H1 (cell line): ENCODE measurements around the gene SUSD6. TPM values are rescaled to one million over a fixed set of nuclear protein-coding genes. Genes with fewer than 3 reads are reported as not detected.

Experiments
- CTCF ChIA-PET: fragments of 300-600 bp; sonication (Branson Sonifier 250); formaldehyde crosslinking; loops from one replicate; lab custom pipeline; 2021; ENCODE audit not compliant: partially characterized antibody; lab: Charles Lee
- POLR2A ChIA-PET: fragments of 300-600 bp; sonication (Branson Sonifier 250); formaldehyde crosslinking; loops from one replicate; lab custom pipeline; 2021; ENCODE audit warnings: inconsistent platforms; ENCODE audit not compliant: partially characterized antibody; lab: Charles Lee
- DNase-seq, 2 experiments: peaks; one replicate each; pipeline versions ENCODE4 v3.0.0 to v3.0.0-alpha.2; 2010 to 2022; ENCODE audit warnings: low spot score in 2 of 2, low read depth in 1 of 2, mixed read lengths in 1 of 2
- FAIRE-seq: peaks from 2 replicates; lab custom pipeline; 2011; peaks lifted over from hg19 to GRCh38; lab: Jason Lieb, UNC
- H2AFZ ChIP-seq: 2 replicates; pipeline ENCODE4 v1.8.1; 2012; ENCODE audit warnings: low read length, inconsistent platforms
- H2AK5ac ChIP-seq: 2 replicates; pipeline ENCODE4 v1.6.1; 2013; ENCODE audit warnings: low read depth, low read length
- H2BK120ac ChIP-seq: replicated peaks from 2 replicates; pipeline ENCODE3; 2013; ENCODE audit warnings: low read depth, low read length, inconsistent platforms
- H2BK12ac ChIP-seq: 2 replicates; pipeline ENCODE4 v1.6.1; 2013; ENCODE audit warnings: low read depth, low read length
- H2BK15ac ChIP-seq: 2 replicates; pipeline ENCODE4 v1.6.1; 2013; ENCODE audit warnings: low read length
- H2BK20ac ChIP-seq: 2 replicates; pipeline ENCODE4 v1.6.1; 2013; ENCODE audit warnings: low read length
- H2BK5ac ChIP-seq: 2 replicates; pipeline ENCODE4 v1.6.1; 2013; ENCODE audit warnings: low read depth, low read length
- H3K14ac ChIP-seq: 2 replicates; pipeline ENCODE4 v1.6.1; 2013; ENCODE audit warnings: inconsistent platforms; ENCODE audit not compliant: insufficient read length
- H3K18ac ChIP-seq: 2 replicates; pipeline ENCODE4 v1.6.1; 2013; ENCODE audit warnings: low read length; ENCODE audit errors: extremely low read depth
- H3K23ac ChIP-seq: 2 replicates; pipeline ENCODE4 v1.6.1; 2013; ENCODE audit warnings: inconsistent platforms; ENCODE audit not compliant: insufficient read length
- H3K23me2 ChIP-seq: 2 replicates; pipeline ENCODE4 v1.6.1; 2013; ENCODE audit warnings: low read depth, low read length
- H3K27ac ChIP-seq: 2 replicates; pipeline ENCODE4 v1.6.1; 2011; ENCODE audit warnings: low read depth, low read length, inconsistent platforms
- H3K27me3 ChIP-seq, 4 experiments: replicated peaks in 1 of 4; 1 replicate in 1 of 4; 2 replicates in 3 of 4; pipeline versions ENCODE4 v1.6.1 to v1.8.1; 2011 to 2013; ENCODE audit warnings: low read length in 3 of 4, mild to moderate bottlenecking in 3 of 4, inconsistent platforms in 2 of 4, mixed read lengths in 2 of 4, moderate library complexity in 1 of 4; ENCODE audit not compliant: control insufficient read depth in 3 of 4, insufficient read depth in 3 of 4; ENCODE audit errors: extremely low read depth in 1 of 4
- H3K36me3 ChIP-seq, 4 experiments: 2 replicates each; pipeline versions ENCODE4 v1.6.1 to v1.8.1; 2011 to 2013; ENCODE audit warnings: mild to moderate bottlenecking in 4 of 4, low read length in 3 of 4, moderate library complexity in 2 of 4, control low read depth in 1 of 4, inconsistent platforms in 1 of 4; ENCODE audit not compliant: insufficient read depth in 4 of 4, control insufficient read depth in 2 of 4
- H3K4ac ChIP-seq: replicated peaks from 2 replicates; pipeline ENCODE3; 2013; ENCODE audit warnings: low read length, low read depth, mixed read lengths, inconsistent platforms; ENCODE audit not compliant: insufficient read length
- H3K4me1 ChIP-seq, 4 experiments: replicated peaks in 1 of 4; 1 replicate in 1 of 4; 2 replicates in 3 of 4; pipeline versions ENCODE4 v1.6.1 to v1.8.1; 2011 to 2013; ENCODE audit warnings: low read length in 3 of 4, inconsistent platforms in 2 of 4, mixed read lengths in 1 of 4; ENCODE audit not compliant: insufficient read depth in 4 of 4, control insufficient read depth in 3 of 4
- H3K4me2 ChIP-seq, 2 experiments: 2 replicates each; pipeline versions ENCODE4 v1.6.1 to v1.8.1; 2011 to 2013; ENCODE audit warnings: low read depth in 2 of 2, low read length in 2 of 2, control low read depth in 1 of 2, inconsistent platforms in 1 of 2, mild to moderate bottlenecking in 1 of 2; ENCODE audit not compliant: insufficient read depth in 1 of 2
- H3K4me3 ChIP-seq, 4 experiments: fragments of 200-600, 300-600 bp in 1 of 4; sonication (generic), shearing (Covaris generic), sonication (Bioruptor Twin) in 1 of 4; 2 replicates each; pipeline versions ENCODE4 v1.5.1 to v1.8.1; 2011 to 2016; ENCODE audit warnings: low read length in 4 of 4, low read depth in 3 of 4, control low read depth in 2 of 4, inconsistent platforms in 2 of 4, mild to moderate bottlenecking in 2 of 4, mixed read lengths in 1 of 4, moderate library complexity in 1 of 4; ENCODE audit not compliant: insufficient read depth in 2 of 4; ENCODE audit errors: extremely low read depth in 1 of 4
- H3K56ac ChIP-seq: replicated peaks from 2 replicates; pipeline ENCODE3; 2013; ENCODE audit warnings: low read depth, mild to moderate bottlenecking, mixed read lengths, low read length, inconsistent platforms; ENCODE audit not compliant: insufficient read length
- H3K79me1 ChIP-seq: 2 replicates; pipeline ENCODE4 v1.6.1; 2013; ENCODE audit warnings: low read depth, low read length, control low read depth
- H3K79me2 ChIP-seq, 2 experiments: 2 replicates each; pipeline versions ENCODE4 v1.6.1 to v1.8.1; 2012 to 2013; ENCODE audit warnings: low read length in 2 of 2, mild to moderate bottlenecking in 2 of 2, inconsistent platforms in 1 of 2; ENCODE audit not compliant: insufficient read depth in 2 of 2, control insufficient read depth in 1 of 2
- H3K9ac ChIP-seq, 4 experiments: replicated peaks in 1 of 4; 1 replicate in 1 of 4; 2 replicates in 3 of 4; pipeline versions ENCODE4 v1.6.1 to v1.8.1; 2011 to 2013; ENCODE audit warnings: low read depth in 3 of 4, low read length in 3 of 4, control low read depth in 2 of 4, mild to moderate bottlenecking in 2 of 4, moderate library complexity in 2 of 4, inconsistent platforms in 1 of 4; ENCODE audit errors: extremely low read depth in 1 of 4
- H3K9me3 ChIP-seq, 2 experiments: 2 replicates each; pipeline versions ENCODE4 v1.6.1 to v1.8.1; 2012 to 2013; ENCODE audit warnings: mild to moderate bottlenecking in 2 of 2, moderate library complexity in 2 of 2, control low read depth in 1 of 2, inconsistent platforms in 1 of 2, low read depth in 1 of 2, low read length in 1 of 2, mixed read lengths in 1 of 2; ENCODE audit not compliant: insufficient read depth in 2 of 2
- H4K20me1 ChIP-seq, 2 experiments: replicated peaks in 1 of 2; 2 replicates each; pipeline versions ENCODE3 to v1.8.1; 2011 to 2013; ENCODE audit warnings: inconsistent platforms in 2 of 2, low read length in 2 of 2, mild to moderate bottlenecking in 1 of 2; ENCODE audit not compliant: insufficient read depth in 2 of 2, control insufficient read depth in 1 of 2
- H4K5ac ChIP-seq: 2 replicates; pipeline ENCODE4 v1.6.1; 2013; ENCODE audit warnings: low read length, low read depth, mixed read lengths, inconsistent platforms; ENCODE audit not compliant: insufficient read length
- H4K8ac ChIP-seq: 2 replicates; pipeline ENCODE4 v1.8.0; 2013; ENCODE audit warnings: mild to moderate bottlenecking, moderate library complexity, low read length, inconsistent platforms; ENCODE audit not compliant: insufficient read depth; ENCODE audit errors: extremely low read depth
- H4K91ac ChIP-seq: replicated peaks from 2 replicates; pipeline ENCODE3; 2013; ENCODE audit warnings: low read length, mixed read lengths, inconsistent platforms; ENCODE audit not compliant: insufficient read length
- GABPA ChIP-seq: IDR thresholded peaks from 2 replicates; pipeline ENCODE4 v1.6.1; 2011; ENCODE audit warnings: mild to moderate bottlenecking, low read length, moderate library complexity, borderline replicate concordance; ENCODE audit not compliant: insufficient read depth
- HDAC2 ChIP-seq, 2 experiments: fragments of 300-600 bp in 1 of 2; sonication (generic) in 1 of 2; IDR thresholded peaks; 2 replicates each; pipeline ENCODE4 v1.6.1; 2011 to 2012; ENCODE audit warnings: low read depth in 2 of 2, low read length in 2 of 2, mild to moderate bottlenecking in 2 of 2, moderate library complexity in 2 of 2, borderline replicate concordance in 1 of 2, inconsistent platforms in 1 of 2
- HDAC6 ChIP-seq: IDR thresholded peaks from one replicate; pipeline ENCODE4 v1.7.1; 2012; ENCODE audit warnings: low read depth, mild to moderate bottlenecking, inconsistent platforms, low read length, moderate library complexity
- JUND ChIP-seq: IDR thresholded peaks from 2 replicates; pipeline ENCODE4 v1.6.1; 2011; ENCODE audit warnings: mild to moderate bottlenecking, improper control_type of control experiment, low read length
- KDM4A ChIP-seq: IDR thresholded peaks from one replicate; pipeline ENCODE4 v1.7.1; 2012; ENCODE audit warnings: low read depth, mild to moderate bottlenecking, moderate library complexity, low read length, inconsistent platforms; ENCODE audit not compliant: severe bottlenecking
- RFX5 ChIP-seq: IDR thresholded peaks from 2 replicates; pipeline ENCODE4 v1.6.1; 2011; ENCODE audit warnings: low read depth, low read length, improper control_type of control experiment, borderline replicate concordance
- RNF2 ChIP-seq: fragments of 200-900, 300-1000 bp; sonication (generic); IDR thresholded peaks from 2 replicates; pipeline ENCODE4 v1.7.1; 2016; ENCODE audit warnings: borderline replicate concordance, low read depth, mild to moderate bottlenecking, antibody characterized with exemption, low read length; ENCODE audit not compliant: poor library complexity, severe bottlenecking; ENCODE audit errors: missing control alignments
- TAF7 ChIP-seq: optimal IDR thresholded peaks from 2 replicates; pipeline ENCODE3; 2011; ENCODE audit warnings: low read depth, mild to moderate bottlenecking, inconsistent platforms, low read length, moderate library complexity, borderline replicate concordance
- WGBS, 2 experiments: shearing (Covaris generic) in 1 of 2; methylation state at CpG; one replicate each; pipeline versions ENCODE4 v1.1.6 to v1.1.7; 2013 to 2015; ENCODE audit warnings: low lambda C conversion rate in 2 of 2, mixed read lengths in 2 of 2, inconsistent platforms in 1 of 2, low coverage in 1 of 2, missing lambda C conversion rate in 1 of 2; ENCODE audit not compliant: insufficient replicate concordance in 2 of 2, insufficient coverage in 1 of 2, insufficient read length in 1 of 2; ENCODE audit errors: extremely low coverage in 1 of 2, missing lambda C conversion rate in 1 of 2; 5-methylcytosine and 5-hydroxymethylcytosine counted together
- polyA plus RNA-seq, 7 experiments: library from polyadenylated mRNA; depleted of rRNA in 3 of 7; stranded (reverse) in 5 of 7; unstranded in 2 of 7; fragments of >200 nt in 5 of 7; fragments of 200-250 nt in 2 of 7; gene quantifications; 1 replicate in 5 of 7; 2 replicates in 1 of 7; 4 replicates in 1 of 7; pipeline versions ENCODE4 v1.2.1 to v1.2.3, GENCODE V29; 2011 to 2013; ENCODE audit warnings: missing spikeins in 2 of 7, mixed read lengths in 2 of 7
- total RNA-seq: library from RNA; stranded (reverse); fragmentation: NEBNext Ultra II Directional; extraction: Animal tissue kit (Norgen Biotek cat#: 25700); gene quantifications from 2 replicates; pipeline ENCODE4 v1.2.1, GENCODE V29; 2021
- TF ChIP-seq, protein P1 (sequence below): IDR thresholded peaks from 2 replicates; pipeline ENCODE4 v1.6.1; 2012; ENCODE audit warnings: low read length, inconsistent platforms

SUSD6 gene
- total and polyA plus RNA-seq, 2 of the 8 experiments (the other 6 are each of a cell fraction or from before 2014, with no cell fraction given) = 3.0 to 3.8 TPM

DNA sequence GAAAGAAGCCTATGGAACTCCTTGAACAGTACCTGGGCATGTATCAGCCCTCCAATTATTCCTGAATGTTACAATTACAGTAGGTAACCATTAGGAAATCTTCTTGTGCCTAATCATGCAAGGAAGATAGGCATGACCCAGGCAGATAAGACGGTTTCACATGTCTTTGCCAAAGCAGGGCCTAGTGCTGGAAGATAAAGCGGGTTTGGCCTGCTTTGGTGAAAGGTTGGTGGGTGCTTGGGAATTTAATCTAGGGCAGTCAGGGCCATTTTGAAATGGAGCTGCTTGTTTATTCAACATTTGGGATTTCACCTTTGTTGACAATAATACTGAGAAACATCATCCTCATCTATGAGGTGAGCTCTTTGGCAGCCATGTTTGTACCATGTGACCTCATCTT is 143.1 kb downstream of the SUSD6 start:
- Histone ChIP-seq H3K79me2 (no peaks in the 10 kb centered on the region), H3K4me3 (no peak overlapping the region), H3K18ac (no peak overlapping the region), H3K79me1 (no peaks in the 10 kb centered on the region), H2AK5ac (no peak overlapping the region), H4K91ac (no peak overlapping the region), H4K5ac (no peak overlapping the region), H3K4me1 (0 out of 7 replicates have a peak, but pooled peaks cover 0 to 2% (median 0%) of the 10 kb centered on the region in 4 experiments), H3K4ac (no peak overlapping the region), H3K4me2 (no peak overlapping the region), H2BK12ac (no peak overlapping the region), H3K23ac (no peak overlapping the region), H3K27ac (no peak overlapping the region)
- CTCF ChIA-PET = interaction anchor here (1.4 to 1.6 kb wide), 2 partner anchors 27 to 170 kb away, joined by 3 to 5 read pairs; no protein-coding TSS in a partner anchor
- no peak for TF ChIP-seq KDM4A
- no peak for TF ChIP-seq GABPA
- no peak for TF ChIP-seq HDAC2 (IDR thresholded peaks at IDR 0.05; ENCODE audit: borderline replicate concordance in 1 of 2, low read depth in 2 of 2, low read length in 2 of 2)
- TF ChIP-seq HDAC6 = no peak
- TF ChIP-seq RFX5 = no peak
- no peak for TF ChIP-seq JUND
- TF ChIP-seq, protein P1, sequence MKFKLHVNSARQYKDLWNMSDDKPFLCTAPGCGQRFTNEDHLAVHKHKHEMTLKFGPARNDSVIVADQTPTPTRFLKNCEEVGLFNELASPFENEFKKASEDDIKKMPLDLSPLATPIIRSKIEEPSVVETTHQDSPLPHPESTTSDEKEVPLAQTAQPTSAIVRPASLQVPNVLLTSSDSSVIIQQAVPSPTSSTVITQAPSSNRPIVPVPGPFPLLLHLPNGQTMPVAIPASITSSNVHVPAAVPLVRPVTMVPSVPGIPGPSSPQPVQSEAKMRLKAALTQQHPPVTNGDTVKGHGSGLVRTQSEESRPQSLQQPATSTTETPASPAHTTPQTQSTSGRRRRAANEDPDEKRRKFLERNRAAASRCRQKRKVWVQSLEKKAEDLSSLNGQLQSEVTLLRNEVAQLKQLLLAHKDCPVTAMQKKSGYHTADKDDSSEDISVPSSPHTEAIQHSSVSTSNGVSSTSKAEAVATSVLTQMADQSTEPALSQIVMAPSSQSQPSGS = no peak
- TF ChIP-seq TAF7 = no peak
- TF ChIP-seq RNF2 = no peak
- TF ChIP-seq, all 59 proteins: peak for 0
- Histone ChIP-seq H3K36me3 (no peaks in the 10 kb centered on the region), H3K27me3 (no peaks in the 10 kb centered on the region), H2BK5ac (no peak overlapping the region), H4K20me1 (no peaks in the 10 kb centered on the region), H2BK20ac (no peak overlapping the region), H3K23me2 (no peaks in the 10 kb centered on the region), H2BK15ac (0 out of 2 replicates have a peak overlapping the region, but pooled peaks have one; percentile 61), H3K9me3 (no peaks in the 10 kb centered on the region; a peak in 1 of 4 replicates), H4K8ac (no peak overlapping the region), H3K56ac (no peak overlapping the region), H3K14ac (no peak overlapping the region), H3K9ac (no peak overlapping the region), H2BK120ac (no peak overlapping the region), H2AFZ (no peak overlapping the region)
- 97% methylated on average over 2 of the region's 2 CpGs; no CpG with 5 or more reads in 1 of the 2 experiments for WGBS, 2 experiments
- POLR2A ChIA-PET = interaction anchor here (1.4 to 5.0 kb wide), 2 partner anchors 10 to 13 kb away, joined by 3 to 29 read pairs; partner anchors contain the start of gene SRSF5
- no peak for DNase-seq
- no peak for FAIRE-seq
